HG03442 (cell line): ENCODE results near the gene FAM168B.

Experiments
- ATAC-seq: cut with Tn5 transposase; IDR thresholded peaks from one replicate; pipeline ENCODE4 v1.9.1; 2021; ENCODE audit warnings: mild to moderate bottlenecking, moderate library complexity; ENCODE audit not compliant: unreplicated experiment

The FAM168B gene

DNA sequence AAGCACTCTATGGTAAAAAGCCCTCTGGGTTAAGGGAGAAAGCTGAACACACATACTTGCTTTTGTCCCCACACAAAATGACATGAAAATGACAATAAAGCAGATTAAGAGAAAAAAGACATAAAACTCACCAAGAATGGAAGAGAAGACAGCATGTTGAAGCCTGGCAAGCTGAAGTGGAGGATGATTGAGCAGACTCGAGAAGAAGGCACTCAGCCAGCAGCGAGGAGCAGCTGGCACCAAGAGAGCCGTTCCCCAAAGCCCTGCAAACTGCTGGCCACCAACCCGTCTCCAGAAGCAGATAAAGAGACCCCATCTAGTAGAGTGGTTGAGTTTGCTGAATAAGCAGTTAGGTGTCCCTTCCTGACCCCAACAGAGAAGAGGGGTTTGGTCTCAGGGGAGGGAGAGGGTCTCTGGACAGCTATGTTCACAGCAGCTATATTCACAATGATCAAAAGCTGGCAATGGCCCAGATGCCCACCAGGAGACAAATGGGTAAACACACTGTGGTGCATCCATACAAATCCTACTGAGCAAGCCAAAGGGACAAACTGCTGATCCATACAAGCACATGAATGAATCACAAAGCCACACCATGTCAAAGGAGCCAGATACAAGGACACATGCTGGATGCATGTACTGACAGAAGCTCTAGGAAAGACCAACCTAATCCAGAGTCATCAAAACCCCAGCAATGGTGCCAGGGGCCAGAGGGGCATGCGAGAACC lies 36.9 kb downstream of the FAM168B start:
- ATAC-seq = no peak

DNA sequence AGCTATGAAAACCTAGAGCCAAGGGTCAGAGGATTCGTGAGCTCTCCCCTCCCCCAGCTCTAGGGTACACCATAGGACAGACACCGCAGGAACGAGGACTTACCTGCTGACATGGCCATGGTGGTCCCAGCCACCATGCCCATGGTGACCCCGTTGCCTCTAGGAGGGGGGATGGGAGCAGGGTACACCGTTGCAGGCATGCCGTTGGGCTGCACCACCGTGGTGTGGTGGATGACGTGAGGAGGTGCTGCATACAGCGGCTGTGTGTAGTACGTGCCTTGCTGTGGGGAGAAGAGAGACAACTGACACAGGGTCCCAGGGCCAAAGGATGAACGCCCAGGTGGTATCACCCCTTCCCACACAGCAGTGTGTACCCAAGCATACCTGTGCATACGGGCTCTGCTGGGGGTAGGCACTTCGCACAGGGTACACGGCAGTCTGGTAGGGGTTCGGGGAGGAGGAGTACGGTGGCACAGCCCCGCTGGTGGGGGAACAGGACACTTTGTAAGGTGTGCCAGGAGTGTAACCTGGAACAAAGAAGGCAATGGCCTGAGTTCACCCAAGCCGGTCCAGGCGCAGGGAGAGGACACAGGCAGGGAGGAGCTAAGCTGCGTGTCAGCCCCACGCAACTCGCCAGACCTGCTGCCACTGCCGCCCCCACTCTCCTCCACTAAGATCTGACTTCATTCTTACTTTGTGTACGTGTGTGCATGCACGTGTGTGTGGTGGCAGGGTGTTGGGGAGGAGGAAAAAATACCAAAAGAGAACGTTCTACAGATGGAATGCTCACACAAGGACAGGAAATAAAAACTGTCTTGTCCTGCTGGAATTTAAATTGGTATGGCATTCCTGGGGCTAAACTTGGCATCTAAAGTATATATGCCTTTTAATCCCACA lies 37.8 kb downstream of the FAM168B start:
- no peak for ATAC-seq

DNA sequence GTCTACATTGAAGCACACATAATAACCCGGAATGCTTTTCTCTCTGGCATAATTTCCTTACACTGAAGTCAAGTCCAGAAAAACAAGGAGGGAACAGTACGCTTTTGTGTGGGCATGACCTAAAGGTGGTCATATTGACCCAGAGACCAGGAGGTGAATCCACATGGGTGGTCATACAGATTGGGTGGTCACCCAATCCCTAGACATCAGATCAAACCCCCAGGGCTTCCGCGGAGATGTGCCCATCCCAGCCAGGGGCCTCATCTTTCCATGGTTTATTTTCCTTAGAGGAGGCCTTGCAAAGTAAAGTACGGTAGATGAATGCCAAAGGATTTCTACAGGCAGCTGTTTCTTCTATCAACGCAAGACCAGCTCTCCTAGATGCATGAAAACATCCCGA lies 38.8 kb downstream of the FAM168B start:
- ATAC-seq = no peak

DNA sequence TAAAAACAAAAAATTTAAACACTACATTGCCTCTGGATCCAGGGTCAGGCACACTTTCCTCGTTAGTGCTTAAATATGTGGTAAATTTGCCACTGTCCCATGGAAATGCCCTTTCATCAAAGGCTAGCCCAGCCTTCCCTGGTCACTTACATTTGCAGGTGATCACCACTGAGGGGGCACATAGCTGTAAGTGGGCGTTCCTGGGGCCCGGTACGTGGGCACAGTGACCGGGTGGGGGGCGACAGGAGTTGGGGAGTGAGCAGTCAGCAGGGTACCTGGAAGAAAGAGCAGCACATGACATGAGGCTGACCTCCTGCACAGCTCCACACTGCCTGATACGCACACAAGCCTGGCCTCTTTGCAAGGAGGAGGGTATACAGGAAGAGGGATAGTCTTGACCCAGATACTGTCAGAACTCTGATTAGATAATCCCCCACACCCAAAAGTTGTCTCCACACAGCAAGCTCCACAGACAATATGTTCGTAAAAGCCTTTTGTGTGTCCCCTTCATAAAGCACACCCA lies 40.5 kb downstream of the FAM168B start:
- no peak for ATAC-seq

DNA sequence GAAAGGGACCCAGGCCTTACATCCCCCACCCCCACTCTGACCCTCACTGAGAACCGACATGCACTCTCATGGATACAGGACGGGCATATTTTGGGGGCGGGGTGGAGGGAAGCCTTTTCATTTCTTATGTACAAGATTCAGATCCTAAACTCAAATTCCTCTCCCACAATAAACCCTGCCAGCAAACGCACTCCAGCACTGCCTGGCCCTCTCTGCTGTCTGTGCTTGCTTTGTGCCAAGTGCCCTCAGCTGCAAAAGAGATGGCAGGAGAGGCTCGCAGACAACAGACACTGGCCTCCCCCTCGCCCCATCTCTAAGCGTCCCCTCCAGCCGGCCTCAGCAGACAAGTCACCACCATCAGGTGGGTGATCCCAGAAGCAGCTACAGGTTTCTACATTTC lies 42.4 kb downstream of the FAM168B start:
- no peak for ATAC-seq

DNA sequence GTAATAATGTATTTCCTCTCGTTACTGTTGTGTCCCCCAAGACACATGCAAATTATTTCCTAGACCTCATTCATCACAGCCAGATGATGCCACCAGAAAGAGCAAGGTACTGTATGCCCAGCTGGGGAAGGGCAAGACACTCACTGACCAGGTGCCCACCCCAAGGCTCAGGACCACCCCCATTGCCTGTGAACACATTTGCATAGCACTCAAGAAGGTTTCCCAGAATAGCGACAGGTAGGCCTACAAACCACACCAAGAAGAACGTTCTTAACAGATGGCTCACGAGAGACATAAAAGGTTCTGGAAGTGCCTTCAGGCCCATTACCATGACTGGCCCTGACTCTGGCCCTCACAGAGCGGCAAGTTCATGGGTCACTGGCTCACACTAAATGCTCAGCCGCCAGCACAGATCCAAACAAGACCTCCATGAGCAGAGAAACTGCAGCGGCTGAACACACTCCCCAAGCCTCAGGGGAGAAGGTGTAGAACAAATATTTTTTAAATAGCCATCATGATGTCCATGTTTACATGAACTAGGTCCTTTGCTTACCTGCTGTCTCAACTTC lies 44.0 kb downstream of the FAM168B start:
- no peak for ATAC-seq

DNA sequence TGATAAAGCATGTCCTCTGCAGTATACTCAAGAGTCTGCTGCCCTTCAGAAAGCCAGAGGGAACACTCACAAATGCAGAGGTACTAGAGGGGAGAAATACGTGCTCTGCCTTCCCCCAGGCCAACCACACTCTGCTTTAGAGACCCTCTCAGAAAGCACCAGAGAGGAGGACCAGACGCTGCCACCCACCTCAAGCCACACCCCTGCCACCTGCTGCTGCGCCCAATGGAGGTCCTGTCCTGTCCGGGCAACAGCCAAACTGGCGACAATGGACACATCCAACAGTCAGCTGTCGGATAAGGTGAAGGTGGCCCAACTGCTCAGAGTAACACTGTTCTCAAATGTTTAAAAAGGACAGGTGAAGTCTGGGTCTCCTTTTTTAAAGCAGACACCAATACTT lies 44.6 kb downstream of the FAM168B start:
- ATAC-seq = no peak

DNA sequence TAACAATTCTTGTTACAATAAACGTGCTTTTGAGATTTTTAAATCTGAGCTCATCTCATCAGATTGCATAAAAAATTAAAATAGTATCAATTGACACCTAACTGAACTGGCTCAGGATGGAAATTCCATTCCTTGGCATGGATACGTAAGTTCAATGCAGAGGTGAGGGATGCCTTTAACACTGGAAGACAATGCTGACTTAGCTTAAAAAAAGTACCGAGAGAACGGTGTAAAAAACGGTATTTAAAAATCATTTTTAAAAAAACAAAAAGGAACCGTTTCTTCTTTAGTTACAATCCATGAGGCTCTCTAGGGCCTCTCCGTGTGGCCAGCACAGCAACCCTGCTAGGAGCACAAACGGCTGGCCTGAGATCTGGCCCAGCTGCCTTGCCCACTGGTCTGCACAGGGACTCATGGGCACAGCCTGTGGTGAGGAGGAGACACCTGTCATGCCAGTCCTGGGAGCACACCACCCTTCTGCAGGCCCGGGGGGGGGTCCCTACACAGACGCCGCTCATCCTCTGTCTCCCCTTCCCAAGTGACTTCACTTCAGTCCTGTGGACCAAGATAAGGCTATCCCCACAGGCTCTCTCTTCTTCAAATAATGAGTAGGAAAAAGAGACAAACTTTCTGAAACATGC lies 45.2 kb downstream of the FAM168B start:
- no peak for ATAC-seq

DNA sequence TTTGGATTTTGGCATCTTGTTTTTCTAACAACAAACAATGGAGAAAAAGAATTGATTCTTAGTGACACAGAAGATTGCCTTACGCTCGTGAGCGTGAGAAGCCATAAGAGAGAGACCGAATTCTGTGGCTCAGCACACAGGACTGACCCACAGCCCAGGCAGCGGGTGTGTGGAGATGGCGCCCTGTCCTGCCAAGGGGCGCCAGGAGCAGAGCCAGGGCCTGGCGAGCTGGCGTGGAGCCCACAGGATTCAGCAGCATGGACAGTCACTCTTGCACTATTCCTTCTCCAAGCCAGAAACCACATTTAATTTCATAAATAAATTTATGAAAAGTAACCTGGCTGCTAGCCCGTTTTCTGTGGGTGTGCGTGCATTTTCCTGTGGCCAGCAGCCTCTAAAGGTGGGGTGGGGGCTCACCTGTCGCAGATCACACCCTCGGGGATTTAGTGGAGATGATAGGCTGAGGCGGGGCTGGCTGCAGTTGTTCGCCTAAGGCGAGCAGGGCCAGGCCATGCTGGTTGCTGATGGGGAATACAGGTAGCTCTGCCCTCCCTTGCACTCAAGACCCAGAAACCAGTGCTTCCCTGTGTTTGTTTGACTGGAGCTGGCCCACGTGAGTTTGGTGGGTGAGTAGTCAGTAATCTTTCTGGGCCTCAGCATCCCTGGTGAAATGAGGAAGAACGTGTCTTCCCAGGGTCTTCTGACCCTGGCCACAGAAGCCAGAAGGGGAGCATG lies 46.2 kb downstream of the FAM168B start:
- no peak for ATAC-seq

DNA sequence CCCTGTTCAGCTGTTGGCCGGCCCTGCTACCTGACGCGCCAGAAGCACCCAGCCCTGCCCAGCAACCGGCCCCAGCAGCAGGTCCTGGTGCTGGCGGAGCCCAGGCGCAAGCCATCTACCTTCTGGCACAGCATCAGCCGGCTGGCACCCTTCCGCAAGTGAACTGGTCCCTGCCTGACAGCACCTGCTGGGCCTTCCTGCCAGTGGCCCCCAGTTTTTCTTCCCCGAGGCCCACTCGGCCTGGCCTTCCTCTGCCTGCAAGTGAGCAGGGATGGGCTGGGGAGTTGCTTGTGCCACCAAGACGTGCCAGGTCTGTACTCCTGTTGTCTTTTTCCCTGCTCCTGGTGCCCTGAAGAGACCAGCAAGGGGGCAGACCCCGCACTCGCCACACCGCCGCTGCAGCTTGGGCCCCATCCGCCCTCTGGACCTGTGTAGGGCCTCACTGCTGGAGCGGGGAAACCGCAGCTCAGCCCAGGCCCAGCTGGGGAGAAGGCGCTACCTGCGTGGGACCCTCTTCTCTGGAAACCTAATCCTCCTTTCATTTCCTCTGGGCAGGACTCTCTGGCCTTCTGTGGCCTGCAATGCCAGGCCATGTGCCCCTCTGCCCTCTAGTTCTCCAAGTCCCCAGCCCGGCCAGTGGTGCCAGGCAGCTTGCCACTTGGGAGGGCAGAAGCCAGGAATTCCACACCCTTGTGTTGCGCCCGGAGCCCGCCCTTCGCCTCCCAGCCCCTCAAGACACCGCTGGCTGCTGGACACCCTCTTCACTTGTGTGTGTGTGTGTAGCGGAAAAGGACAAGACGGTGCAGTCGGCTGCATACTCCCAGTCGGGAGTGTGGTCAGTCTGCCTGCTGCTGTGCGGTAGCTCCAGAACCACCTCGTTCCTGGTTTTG lies 47.0 kb downstream of the FAM168B start:
- ATAC-seq = no peak

DNA sequence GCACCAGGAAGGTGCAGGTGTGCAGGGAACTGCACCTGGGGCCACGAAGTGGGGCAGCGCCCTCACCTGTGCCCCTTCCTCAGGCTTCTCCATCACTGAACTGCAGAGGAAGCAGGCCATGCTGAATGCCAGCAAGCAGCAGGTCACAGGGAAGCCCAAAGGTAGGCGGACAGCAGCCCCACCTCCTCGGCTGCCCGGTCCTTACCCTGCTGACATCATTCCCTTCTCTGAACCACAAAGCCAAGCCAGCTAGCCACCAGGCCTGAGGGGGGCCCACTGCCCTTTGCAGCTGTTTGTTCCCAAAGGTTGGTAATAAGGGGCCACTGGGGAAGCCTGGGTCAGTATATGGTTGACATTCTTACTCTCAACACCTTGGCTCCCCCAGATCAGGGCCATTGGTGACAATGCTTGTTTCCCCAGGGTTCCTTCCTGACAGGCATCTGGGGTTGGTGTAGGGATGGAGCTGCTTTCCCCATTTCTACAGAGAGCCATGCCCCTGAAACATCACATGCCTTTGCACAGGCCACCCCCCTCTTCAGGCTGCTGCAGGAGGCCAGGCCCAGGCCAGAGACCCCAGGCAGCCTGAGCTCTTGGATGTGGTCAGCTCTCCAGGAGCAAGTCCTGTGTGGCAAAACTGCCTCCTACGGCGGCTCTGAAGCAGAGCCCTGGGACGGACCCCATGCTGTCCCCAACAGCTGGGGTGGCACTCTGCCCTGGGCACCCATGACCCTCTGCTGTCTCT lies 47.8 kb downstream of the FAM168B start:
- ATAC-seq = no peak

DNA sequence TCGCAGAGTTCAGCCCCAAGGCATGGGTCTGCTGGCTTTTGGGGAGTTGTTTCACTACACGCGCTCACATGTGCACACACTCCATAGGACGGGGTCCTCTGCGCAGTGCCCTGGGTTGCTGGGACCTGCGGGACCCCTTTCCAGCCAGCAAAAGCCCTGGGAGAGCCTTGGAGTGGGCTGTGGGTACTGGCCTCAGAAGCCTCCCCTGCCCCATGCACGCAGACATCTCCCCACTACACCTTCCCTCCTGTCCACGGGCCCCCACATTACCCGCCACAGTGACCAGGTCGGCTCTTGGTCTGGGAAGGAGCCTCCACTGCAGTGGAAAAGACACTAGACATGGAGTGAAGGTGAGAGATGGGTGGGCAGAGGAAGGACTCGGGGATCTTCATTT lies 48.5 kb downstream of the FAM168B start:
- ATAC-seq = no peak

DNA sequence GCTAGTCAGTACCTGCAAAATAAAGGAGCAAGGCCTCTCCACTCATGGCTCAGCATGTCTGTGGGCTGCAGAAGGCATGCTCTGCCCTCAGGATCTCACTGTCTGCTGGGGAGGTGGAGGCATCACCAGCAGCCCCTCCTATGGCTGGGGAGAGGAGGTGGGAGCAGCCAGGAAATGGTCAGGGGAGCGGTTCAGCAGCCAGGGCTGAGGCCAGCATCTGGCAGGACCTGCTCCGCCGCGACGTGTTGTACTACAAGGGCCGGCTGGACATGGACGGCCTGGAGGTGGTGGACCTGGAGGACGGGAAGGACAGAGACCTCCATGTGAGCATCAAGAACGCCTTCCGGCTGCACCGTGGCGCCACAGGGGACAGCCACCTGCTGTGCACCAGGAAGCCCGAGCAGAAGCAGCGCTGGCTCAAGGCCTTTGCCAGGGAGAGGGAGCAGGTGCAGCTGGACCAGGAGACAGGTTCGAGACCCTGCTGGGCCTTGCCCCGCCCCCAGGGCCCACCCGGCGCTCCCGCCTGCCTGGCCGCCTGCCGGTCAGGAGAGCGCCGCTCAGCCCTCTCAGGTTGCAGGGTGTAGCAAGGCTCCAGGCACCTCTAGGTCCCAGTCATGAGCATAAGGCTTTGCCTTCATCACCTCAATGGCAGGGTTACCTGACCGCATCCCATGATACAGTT lies 49.0 kb downstream of the FAM168B start:
- no peak for ATAC-seq

DNA sequence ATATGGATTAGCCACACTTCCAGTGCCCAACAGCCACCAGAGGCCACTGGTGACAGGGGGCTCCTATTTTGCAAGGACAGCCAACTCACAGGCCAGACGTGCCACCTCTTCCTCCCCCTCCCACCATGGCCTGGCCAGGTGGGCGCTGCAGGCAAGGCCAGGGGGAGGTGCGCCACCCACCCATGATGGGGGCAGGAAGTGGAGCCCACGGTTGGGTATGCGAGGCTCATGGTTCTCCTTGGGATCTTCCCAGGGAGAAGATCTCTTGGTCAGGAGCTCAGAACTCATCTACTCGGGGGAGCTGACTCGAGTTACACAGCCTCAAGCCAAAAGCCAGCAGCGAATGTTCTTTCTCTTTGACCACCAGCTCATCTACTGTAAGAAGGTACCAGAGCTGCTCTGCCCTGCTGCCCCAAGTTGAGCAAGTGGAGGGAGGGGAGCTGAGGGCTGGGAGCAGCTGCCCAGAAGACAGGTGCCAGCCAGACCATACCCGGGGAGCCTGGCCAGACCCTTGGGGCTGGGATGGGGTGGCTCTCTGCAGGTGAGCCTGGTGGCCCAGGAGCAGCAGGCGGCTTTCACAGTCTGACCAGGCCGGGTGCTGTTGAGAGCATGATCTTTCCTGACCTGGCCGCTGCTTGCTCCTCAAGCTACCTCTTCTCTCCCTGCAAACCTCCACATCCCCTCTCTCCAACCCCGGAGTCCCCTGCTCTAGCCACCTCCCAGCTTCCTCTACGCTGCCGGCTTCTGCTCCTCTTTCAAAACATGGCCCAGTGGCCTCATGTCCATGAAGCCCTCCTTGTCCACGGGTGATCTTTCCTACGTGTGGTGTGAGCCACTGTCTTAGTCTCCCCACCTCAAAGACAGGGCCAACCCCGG lies 49.8 kb downstream of the FAM168B start:
- no peak for ATAC-seq

DNA sequence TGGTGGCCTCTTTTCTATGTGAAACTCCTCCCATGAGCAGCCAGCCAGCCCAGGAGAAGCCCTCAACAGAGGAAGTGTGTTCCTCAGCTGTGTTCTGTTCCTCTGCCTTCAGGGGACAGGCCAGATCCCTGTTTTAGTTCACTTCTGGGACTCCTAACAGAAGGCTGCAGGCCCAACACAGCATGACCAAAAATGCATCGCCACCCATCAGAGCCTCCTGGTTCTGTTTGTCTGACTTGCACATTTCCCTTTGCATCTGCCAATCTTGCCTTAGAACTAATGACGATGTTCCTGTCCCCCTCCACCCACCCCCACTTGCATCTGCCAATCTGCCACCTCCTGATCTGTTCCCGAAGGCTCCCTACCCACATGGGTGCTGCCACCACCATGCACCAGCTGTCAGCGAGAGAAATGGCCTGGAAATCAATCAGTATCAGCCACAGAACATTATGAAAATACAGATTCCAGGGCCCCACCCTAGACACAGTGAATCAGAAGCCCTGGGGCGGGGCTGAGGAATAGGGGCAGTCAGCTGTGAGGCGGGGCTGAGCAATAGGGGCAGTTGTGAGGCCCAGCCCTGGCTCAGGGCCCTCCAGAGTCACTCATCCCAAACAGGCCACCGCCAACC lies 51.0 kb downstream of the FAM168B start:
- ATAC-seq = no peak

DNA sequence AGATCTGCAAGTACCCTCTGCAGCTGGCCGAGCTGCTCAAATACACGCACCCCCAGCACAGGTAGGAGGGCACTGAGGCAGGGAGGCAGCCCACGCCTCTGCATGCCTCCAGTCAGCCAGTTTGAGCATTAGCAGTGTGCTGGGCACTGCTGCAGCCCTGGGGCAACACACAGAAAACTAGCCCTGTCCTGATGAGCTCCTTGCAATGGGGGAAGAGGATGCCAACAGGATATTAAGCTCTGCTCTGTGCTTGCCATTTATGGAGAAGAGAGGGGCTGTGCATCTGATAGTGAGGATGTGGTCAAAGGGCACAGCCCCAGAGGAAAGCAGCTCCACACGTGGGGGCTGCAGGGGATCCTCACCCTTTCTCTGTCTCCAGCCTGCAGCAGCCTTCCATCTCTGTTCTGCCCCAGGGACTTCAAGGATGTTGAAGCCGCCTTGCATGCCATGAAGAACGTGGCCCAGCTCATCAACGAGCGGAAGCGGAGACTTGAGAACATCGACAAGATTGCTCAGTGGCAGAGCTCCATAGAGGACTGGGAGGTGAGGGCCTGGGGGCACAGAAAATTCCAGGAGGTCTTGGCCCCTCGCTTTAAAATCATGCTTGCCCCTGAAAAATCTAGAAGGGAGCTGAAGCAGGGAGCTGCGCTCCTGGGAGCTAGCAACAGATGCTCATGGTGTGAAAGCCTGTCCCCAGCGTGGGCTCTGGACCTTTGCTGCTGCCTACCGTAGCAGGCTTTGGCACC lies 51.7 kb downstream of the FAM168B start:
- no peak for ATAC-seq
